22Rv1 (cell line): ENCODE measurements around the gene C1orf198.

Experiments
- ZFX ChIP-seq: fragments of 450-650 bp; IDR thresholded peaks from 2 replicates; pipeline ENCODE4 v1.6.1; 2017; ENCODE audit warnings: antibody characterized with exemption, borderline replicate concordance
- TF ChIP-seq, protein P1 (sequence below): fragments of 450-650 bp; IDR thresholded peaks from 2 replicates; pipeline ENCODE4 v1.5.1; 2017; ENCODE audit warnings: mild to moderate bottlenecking

DNA sequence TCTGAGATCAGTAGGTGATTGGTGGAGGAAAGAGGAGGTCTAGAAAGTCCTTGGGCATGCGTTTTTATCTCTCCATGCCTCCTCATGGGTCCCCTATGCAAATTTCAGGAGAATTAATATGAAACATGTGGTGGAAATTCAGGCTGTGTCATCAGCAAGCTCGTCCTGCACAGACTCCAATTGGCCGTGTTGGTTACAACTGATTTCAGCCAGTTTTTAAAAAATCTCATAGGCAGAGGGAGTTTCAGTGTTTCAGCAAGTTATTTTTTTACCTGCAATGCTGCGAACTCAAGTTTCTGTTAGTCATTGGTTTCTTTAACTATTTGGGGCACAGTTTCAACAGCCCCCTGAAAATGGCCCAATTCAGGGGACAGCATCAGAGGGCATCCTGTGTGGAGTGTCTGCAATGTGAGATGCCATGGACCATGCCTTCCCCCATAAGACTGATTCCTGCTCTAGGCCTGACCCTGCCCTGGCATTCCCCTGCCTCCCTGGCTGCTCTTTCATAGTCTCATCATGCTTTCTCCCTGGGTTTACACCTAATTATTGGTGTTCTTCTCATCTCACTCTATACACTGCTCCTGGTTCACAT is 59.9 kb downstream of the C1orf198 start:
- TF ChIP-seq, protein P1, sequence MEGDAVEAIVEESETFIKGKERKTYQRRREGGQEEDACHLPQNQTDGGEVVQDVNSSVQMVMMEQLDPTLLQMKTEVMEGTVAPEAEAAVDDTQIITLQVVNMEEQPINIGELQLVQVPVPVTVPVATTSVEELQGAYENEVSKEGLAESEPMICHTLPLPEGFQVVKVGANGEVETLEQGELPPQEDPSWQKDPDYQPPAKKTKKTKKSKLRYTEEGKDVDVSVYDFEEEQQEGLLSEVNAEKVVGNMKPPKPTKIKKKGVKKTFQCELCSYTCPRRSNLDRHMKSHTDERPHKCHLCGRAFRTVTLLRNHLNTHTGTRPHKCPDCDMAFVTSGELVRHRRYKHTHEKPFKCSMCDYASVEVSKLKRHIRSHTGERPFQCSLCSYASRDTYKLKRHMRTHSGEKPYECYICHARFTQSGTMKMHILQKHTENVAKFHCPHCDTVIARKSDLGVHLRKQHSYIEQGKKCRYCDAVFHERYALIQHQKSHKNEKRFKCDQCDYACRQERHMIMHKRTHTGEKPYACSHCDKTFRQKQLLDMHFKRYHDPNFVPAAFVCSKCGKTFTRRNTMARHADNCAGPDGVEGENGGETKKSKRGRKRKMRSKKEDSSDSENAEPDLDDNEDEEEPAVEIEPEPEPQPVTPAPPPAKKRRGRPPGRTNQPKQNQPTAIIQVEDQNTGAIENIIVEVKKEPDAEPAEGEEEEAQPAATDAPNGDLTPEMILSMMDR, result no peak
- no peak for TF ChIP-seq ZFX
